H1 (cell line): ENCODE results near the gene EIPR1. TPM values are rescaled to one million over a fixed set of nuclear protein-coding genes. Genes with fewer than 3 reads are reported as not detected.

Experiments
- CTCF ChIA-PET: fragments of 300-600 bp; sonication (Branson Sonifier 250); formaldehyde crosslinking; loops from one replicate; lab custom pipeline; 2021; ENCODE audit not compliant: partially characterized antibody; lab: Charles Lee
- POLR2A ChIA-PET: fragments of 300-600 bp; sonication (Branson Sonifier 250); formaldehyde crosslinking; loops from one replicate; lab custom pipeline; 2021; ENCODE audit warnings: inconsistent platforms; ENCODE audit not compliant: partially characterized antibody; lab: Charles Lee
- DNase-seq, 2 experiments: peaks; one replicate each; pipeline versions ENCODE4 v3.0.0 to v3.0.0-alpha.2; 2010 to 2022; ENCODE audit warnings: low spot score in 2 of 2, low read depth in 1 of 2, mixed read lengths in 1 of 2
- FAIRE-seq: peaks from 2 replicates; lab custom pipeline; 2011; peaks lifted over from hg19 to GRCh38; lab: Jason Lieb, UNC
- H2AFZ ChIP-seq: 2 replicates; pipeline ENCODE4 v1.8.1; 2012; ENCODE audit warnings: low read length, inconsistent platforms
- H2AK5ac ChIP-seq: 2 replicates; pipeline ENCODE4 v1.6.1; 2013; ENCODE audit warnings: low read depth, low read length
- H2BK120ac ChIP-seq: replicated peaks from 2 replicates; pipeline ENCODE3; 2013; ENCODE audit warnings: low read depth, low read length, inconsistent platforms
- H2BK12ac ChIP-seq: 2 replicates; pipeline ENCODE4 v1.6.1; 2013; ENCODE audit warnings: low read depth, low read length
- H2BK15ac ChIP-seq: 2 replicates; pipeline ENCODE4 v1.6.1; 2013; ENCODE audit warnings: low read length
- H2BK20ac ChIP-seq: 2 replicates; pipeline ENCODE4 v1.6.1; 2013; ENCODE audit warnings: low read length
- H2BK5ac ChIP-seq: 2 replicates; pipeline ENCODE4 v1.6.1; 2013; ENCODE audit warnings: low read depth, low read length
- H3K14ac ChIP-seq: 2 replicates; pipeline ENCODE4 v1.6.1; 2013; ENCODE audit warnings: inconsistent platforms; ENCODE audit not compliant: insufficient read length
- H3K18ac ChIP-seq: 2 replicates; pipeline ENCODE4 v1.6.1; 2013; ENCODE audit warnings: low read length; ENCODE audit errors: extremely low read depth
- H3K23ac ChIP-seq: 2 replicates; pipeline ENCODE4 v1.6.1; 2013; ENCODE audit warnings: inconsistent platforms; ENCODE audit not compliant: insufficient read length
- H3K23me2 ChIP-seq: 2 replicates; pipeline ENCODE4 v1.6.1; 2013; ENCODE audit warnings: low read depth, low read length
- H3K27ac ChIP-seq: 2 replicates; pipeline ENCODE4 v1.6.1; 2011; ENCODE audit warnings: low read depth, low read length, inconsistent platforms
- H3K27me3 ChIP-seq, 4 experiments: replicated peaks in 1 of 4; 1 replicate in 1 of 4; 2 replicates in 3 of 4; pipeline versions ENCODE4 v1.6.1 to v1.8.1; 2011 to 2013; ENCODE audit warnings: low read length in 3 of 4, mild to moderate bottlenecking in 3 of 4, inconsistent platforms in 2 of 4, mixed read lengths in 2 of 4, moderate library complexity in 1 of 4; ENCODE audit not compliant: control insufficient read depth in 3 of 4, insufficient read depth in 3 of 4; ENCODE audit errors: extremely low read depth in 1 of 4
- H3K36me3 ChIP-seq, 4 experiments: 2 replicates each; pipeline versions ENCODE4 v1.6.1 to v1.8.1; 2011 to 2013; ENCODE audit warnings: mild to moderate bottlenecking in 4 of 4, low read length in 3 of 4, moderate library complexity in 2 of 4, control low read depth in 1 of 4, inconsistent platforms in 1 of 4; ENCODE audit not compliant: insufficient read depth in 4 of 4, control insufficient read depth in 2 of 4
- H3K4ac ChIP-seq: replicated peaks from 2 replicates; pipeline ENCODE3; 2013; ENCODE audit warnings: low read length, low read depth, mixed read lengths, inconsistent platforms; ENCODE audit not compliant: insufficient read length
- H3K4me1 ChIP-seq, 4 experiments: replicated peaks in 1 of 4; 1 replicate in 1 of 4; 2 replicates in 3 of 4; pipeline versions ENCODE4 v1.6.1 to v1.8.1; 2011 to 2013; ENCODE audit warnings: low read length in 3 of 4, inconsistent platforms in 2 of 4, mixed read lengths in 1 of 4; ENCODE audit not compliant: insufficient read depth in 4 of 4, control insufficient read depth in 3 of 4
- H3K4me2 ChIP-seq, 2 experiments: 2 replicates each; pipeline versions ENCODE4 v1.6.1 to v1.8.1; 2011 to 2013; ENCODE audit warnings: low read depth in 2 of 2, low read length in 2 of 2, control low read depth in 1 of 2, inconsistent platforms in 1 of 2, mild to moderate bottlenecking in 1 of 2; ENCODE audit not compliant: insufficient read depth in 1 of 2
- H3K4me3 ChIP-seq, 4 experiments: fragments of 200-600, 300-600 bp in 1 of 4; sonication (generic), shearing (Covaris generic), sonication (Bioruptor Twin) in 1 of 4; 2 replicates each; pipeline versions ENCODE4 v1.5.1 to v1.8.1; 2011 to 2016; ENCODE audit warnings: low read length in 4 of 4, low read depth in 3 of 4, control low read depth in 2 of 4, inconsistent platforms in 2 of 4, mild to moderate bottlenecking in 2 of 4, mixed read lengths in 1 of 4, moderate library complexity in 1 of 4; ENCODE audit not compliant: insufficient read depth in 2 of 4; ENCODE audit errors: extremely low read depth in 1 of 4
- H3K56ac ChIP-seq: replicated peaks from 2 replicates; pipeline ENCODE3; 2013; ENCODE audit warnings: low read depth, mild to moderate bottlenecking, mixed read lengths, low read length, inconsistent platforms; ENCODE audit not compliant: insufficient read length
- H3K79me1 ChIP-seq: 2 replicates; pipeline ENCODE4 v1.6.1; 2013; ENCODE audit warnings: low read depth, low read length, control low read depth
- H3K79me2 ChIP-seq, 2 experiments: 2 replicates each; pipeline versions ENCODE4 v1.6.1 to v1.8.1; 2012 to 2013; ENCODE audit warnings: low read length in 2 of 2, mild to moderate bottlenecking in 2 of 2, inconsistent platforms in 1 of 2; ENCODE audit not compliant: insufficient read depth in 2 of 2, control insufficient read depth in 1 of 2
- H3K9ac ChIP-seq, 4 experiments: replicated peaks in 1 of 4; 1 replicate in 1 of 4; 2 replicates in 3 of 4; pipeline versions ENCODE4 v1.6.1 to v1.8.1; 2011 to 2013; ENCODE audit warnings: low read depth in 3 of 4, low read length in 3 of 4, control low read depth in 2 of 4, mild to moderate bottlenecking in 2 of 4, moderate library complexity in 2 of 4, inconsistent platforms in 1 of 4; ENCODE audit errors: extremely low read depth in 1 of 4
- H3K9me3 ChIP-seq, 2 experiments: 2 replicates each; pipeline versions ENCODE4 v1.6.1 to v1.8.1; 2012 to 2013; ENCODE audit warnings: mild to moderate bottlenecking in 2 of 2, moderate library complexity in 2 of 2, control low read depth in 1 of 2, inconsistent platforms in 1 of 2, low read depth in 1 of 2, low read length in 1 of 2, mixed read lengths in 1 of 2; ENCODE audit not compliant: insufficient read depth in 2 of 2
- H4K20me1 ChIP-seq, 2 experiments: replicated peaks in 1 of 2; 2 replicates each; pipeline versions ENCODE3 to v1.8.1; 2011 to 2013; ENCODE audit warnings: inconsistent platforms in 2 of 2, low read length in 2 of 2, mild to moderate bottlenecking in 1 of 2; ENCODE audit not compliant: insufficient read depth in 2 of 2, control insufficient read depth in 1 of 2
- H4K5ac ChIP-seq: 2 replicates; pipeline ENCODE4 v1.6.1; 2013; ENCODE audit warnings: low read length, low read depth, mixed read lengths, inconsistent platforms; ENCODE audit not compliant: insufficient read length
- H4K8ac ChIP-seq: 2 replicates; pipeline ENCODE4 v1.8.0; 2013; ENCODE audit warnings: mild to moderate bottlenecking, moderate library complexity, low read length, inconsistent platforms; ENCODE audit not compliant: insufficient read depth; ENCODE audit errors: extremely low read depth
- H4K91ac ChIP-seq: replicated peaks from 2 replicates; pipeline ENCODE3; 2013; ENCODE audit warnings: low read length, mixed read lengths, inconsistent platforms; ENCODE audit not compliant: insufficient read length
- EGR1 ChIP-seq: IDR thresholded peaks from 2 replicates; pipeline ENCODE4 v1.6.1; 2011; ENCODE audit warnings: low read depth, low read length, borderline replicate concordance
- EZH2 ChIP-seq: fragments of 200-600 bp; sonication (generic); IDR thresholded peaks from 2 replicates; pipeline ENCODE4 v1.7.1; 2012; ENCODE audit warnings: low read depth, mild to moderate bottlenecking, moderate library complexity, low read length, inconsistent platforms; ENCODE audit not compliant: severe bottlenecking
- GTF2F1 ChIP-seq: IDR thresholded peaks from 2 replicates; pipeline ENCODE4 v1.6.1; 2012; ENCODE audit warnings: low read depth, low read length, improper control_type of control experiment, borderline replicate concordance
- HDAC2 ChIP-seq, 2 experiments: fragments of 300-600 bp in 1 of 2; sonication (generic) in 1 of 2; IDR thresholded peaks; 2 replicates each; pipeline ENCODE4 v1.6.1; 2011 to 2012; ENCODE audit warnings: low read depth in 2 of 2, low read length in 2 of 2, mild to moderate bottlenecking in 2 of 2, moderate library complexity in 2 of 2, borderline replicate concordance in 1 of 2, inconsistent platforms in 1 of 2
- NANOG ChIP-seq: IDR thresholded peaks from 2 replicates; pipeline ENCODE4 v1.6.1; 2011; ENCODE audit warnings: low read length, low read depth, mild to moderate bottlenecking, inconsistent platforms; ENCODE audit not compliant: insufficient read depth, poor library complexity, severe bottlenecking
- POU5F1 ChIP-seq: IDR thresholded peaks from 2 replicates; pipeline ENCODE4 v1.6.1; 2011; ENCODE audit warnings: low read depth, mild to moderate bottlenecking, low read length, moderate library complexity
- RAD21 ChIP-seq, 2 experiments: IDR thresholded peaks in 1 of 2; conservative IDR thresholded peaks in 1 of 2; 2 replicates each; pipeline ENCODE4 v1.6.1; 2011; ENCODE audit warnings: low read depth in 2 of 2, low read length in 2 of 2, improper control_type of control experiment in 1 of 2, inconsistent platforms in 1 of 2, mild to moderate bottlenecking in 1 of 2, moderate library complexity in 1 of 2
- RNF2 ChIP-seq: fragments of 200-900, 300-1000 bp; sonication (generic); IDR thresholded peaks from 2 replicates; pipeline ENCODE4 v1.7.1; 2016; ENCODE audit warnings: borderline replicate concordance, low read depth, mild to moderate bottlenecking, antibody characterized with exemption, low read length; ENCODE audit not compliant: poor library complexity, severe bottlenecking; ENCODE audit errors: missing control alignments
- RXRA ChIP-seq: IDR thresholded peaks from 2 replicates; pipeline ENCODE4 v1.6.1; 2011; ENCODE audit warnings: low read depth, mild to moderate bottlenecking, low read length, moderate library complexity; ENCODE audit not compliant: insufficient read depth
- SAP30 ChIP-seq: fragments of 300-600 bp; sonication (generic); IDR thresholded peaks from 2 replicates; pipeline ENCODE4 v1.7.1; 2012; ENCODE audit warnings: low read length, moderate library complexity, mild to moderate bottlenecking, inconsistent platforms; ENCODE audit not compliant: insufficient read depth, insufficient replicate concordance
- TEAD4 ChIP-seq: IDR thresholded peaks from 2 replicates; pipeline ENCODE4 v1.6.1; 2012; ENCODE audit warnings: low read depth, low read length, inconsistent platforms, mixed read lengths
- YY1 ChIP-seq: IDR thresholded peaks from 2 replicates; pipeline ENCODE4 v1.6.1; 2011; ENCODE audit warnings: low read depth, mild to moderate bottlenecking, low read length
- WGBS, 2 experiments: shearing (Covaris generic) in 1 of 2; methylation state at CpG; one replicate each; pipeline versions ENCODE4 v1.1.6 to v1.1.7; 2013 to 2015; ENCODE audit warnings: low lambda C conversion rate in 2 of 2, mixed read lengths in 2 of 2, inconsistent platforms in 1 of 2, low coverage in 1 of 2, missing lambda C conversion rate in 1 of 2; ENCODE audit not compliant: insufficient replicate concordance in 2 of 2, insufficient coverage in 1 of 2, insufficient read length in 1 of 2; ENCODE audit errors: extremely low coverage in 1 of 2, missing lambda C conversion rate in 1 of 2; 5-methylcytosine and 5-hydroxymethylcytosine counted together
- polyA plus RNA-seq, 7 experiments: library from polyadenylated mRNA; depleted of rRNA in 3 of 7; stranded (reverse) in 5 of 7; unstranded in 2 of 7; fragments of >200 nt in 5 of 7; fragments of 200-250 nt in 2 of 7; gene quantifications; 1 replicate in 5 of 7; 2 replicates in 1 of 7; 4 replicates in 1 of 7; pipeline versions ENCODE4 v1.2.1 to v1.2.3, GENCODE V29; 2011 to 2013; ENCODE audit warnings: missing spikeins in 2 of 7, mixed read lengths in 2 of 7
- total RNA-seq: library from RNA; stranded (reverse); fragmentation: NEBNext Ultra II Directional; extraction: Animal tissue kit (Norgen Biotek cat#: 25700); gene quantifications from 2 replicates; pipeline ENCODE4 v1.2.1, GENCODE V29; 2021

Gene EIPR1
- total and polyA plus RNA-seq, 2 of the 8 experiments (the other 6 are each of a cell fraction or from before 2014, with no cell fraction given), result 26.3 to 56.4 TPM

DNA sequence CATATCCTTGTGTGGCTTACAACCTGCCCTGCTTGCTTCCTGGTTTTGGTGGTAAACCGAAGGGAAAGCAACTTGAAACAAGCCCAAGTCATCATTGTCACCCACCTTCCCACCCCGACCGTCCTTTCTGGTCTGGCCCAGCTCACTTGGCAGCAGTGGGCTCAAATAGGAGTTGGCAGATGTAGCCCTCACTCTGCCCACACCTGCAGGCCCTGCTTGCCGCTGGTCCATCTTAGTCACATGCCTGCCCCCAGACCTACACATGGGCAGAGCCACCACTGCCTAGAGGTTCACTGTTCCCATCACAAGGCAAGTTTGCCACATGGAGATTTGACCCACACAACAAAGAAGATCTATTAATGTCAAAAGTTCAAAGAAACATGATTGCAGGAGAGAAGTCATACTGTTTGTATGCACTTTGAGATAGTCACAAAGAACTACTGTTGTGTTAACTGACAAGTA, 9.3 kb downstream of the EIPR1 start:
- peaks cover 0 to 2% of the 10 kb centered on the region in 2 experiments for H4K20me1 ChIP-seq
- H2BK15ac ChIP-seq, result no peak overlapping the region
- H3K4me2 ChIP-seq, result no peak overlapping the region
- ChIA-PET POLR2A (no interaction called here), CTCF (no interaction called here)
- no peak overlapping the region for H2BK12ac ChIP-seq
- H3K27me3 ChIP-seq, result no peaks in the 10 kb centered on the region
- H3K9me3 ChIP-seq, result peaks cover 5 to 8% of the 10 kb centered on the region in 2 experiments; a peak in 2 of 4 replicates
- H3K36me3 ChIP-seq, result no peaks in the 10 kb centered on the region
- H3K18ac ChIP-seq, result no peak overlapping the region
- H2BK5ac ChIP-seq, result no peak overlapping the region
- H3K4me3 ChIP-seq, result no peak overlapping the region
- DNase-seq (no peak), FAIRE-seq (no peak)
- no peak overlapping the region for H4K8ac ChIP-seq
- H3K4ac ChIP-seq, result no peak overlapping the region
- no peak overlapping the region for H2AFZ ChIP-seq
- H3K23ac ChIP-seq, result no peak overlapping the region
- no peak overlapping the region for H4K91ac ChIP-seq
- no peak overlapping the region for H3K56ac ChIP-seq
- no peak overlapping the region for H3K14ac ChIP-seq
- no peaks in the 10 kb centered on the region for H3K23me2 ChIP-seq
- no peak overlapping the region for H4K5ac ChIP-seq
- 95% methylated on average over 4 of the region's 4 CpGs; no CpG with 5 or more reads in 1 of the 2 experiments for WGBS, 2 experiments
- H2AK5ac ChIP-seq, result no peak overlapping the region
- peaks cover 5% of the 10 kb centered on the region for H3K79me1 ChIP-seq
- no peak overlapping the region for H2BK20ac ChIP-seq
- no peak overlapping the region for H2BK120ac ChIP-seq
- H3K4me1 ChIP-seq, result no peaks in the 10 kb centered on the region
- peaks cover 5 to 50% of the 10 kb centered on the region in 2 experiments; a peak in 3 of 4 replicates for H3K79me2 ChIP-seq
- no peak overlapping the region for H3K9ac ChIP-seq
- H3K27ac ChIP-seq, result no peak overlapping the region
- no peak for TF ChIP-seq YY1
- no peak for TF ChIP-seq SAP30
- no peak for TF ChIP-seq RXRA
- TF ChIP-seq RNF2, result no peak
- no peak for TF ChIP-seq EZH2
- no peak for TF ChIP-seq HDAC2 (IDR thresholded peaks at IDR 0.05; ENCODE audit: borderline replicate concordance in 1 of 2, low read depth in 2 of 2, low read length in 2 of 2)
- no peak for TF ChIP-seq RAD21 (IDR thresholded peaks at IDR 0.05 in 1 of 2, conservative IDR thresholded peaks at IDR 0.05 in 1 of 2; ENCODE audit: low read depth in 2 of 2, low read length in 2 of 2)
- TF ChIP-seq NANOG, result no peak
- no peak for TF ChIP-seq POU5F1
- TF ChIP-seq EGR1, result no peak
- TF ChIP-seq GTF2F1, result no peak
- no peak for TF ChIP-seq TEAD4
